ENCODE data around the gene CCL22.
"Not testable (repeated sequence)": the region's sequence is repeated elsewhere in the genome, so short reads cannot be mapped to it uniquely, and the experiment has no call there.

The CCL22 gene

DNA sequence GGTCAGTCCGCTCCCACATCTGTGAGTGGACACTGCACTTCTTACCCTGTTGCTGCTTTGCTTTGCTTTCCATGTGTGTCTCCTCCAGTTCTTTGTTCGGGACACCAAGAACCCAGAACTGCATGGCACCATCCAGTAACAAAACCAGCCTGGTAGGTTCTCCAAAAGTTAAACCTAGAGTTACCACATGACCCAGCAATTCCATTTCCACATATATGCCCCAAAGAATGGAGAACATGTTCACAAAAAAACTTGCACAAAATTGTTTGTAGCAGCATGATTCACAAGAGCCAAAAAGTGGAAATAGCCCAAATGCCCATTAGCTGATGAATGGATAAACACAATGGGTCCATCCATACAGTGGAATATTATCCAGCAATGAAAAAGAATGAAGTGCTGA, 10.3 kb upstream of the CCL22 start:
- no peak for DNase-seq

DNA sequence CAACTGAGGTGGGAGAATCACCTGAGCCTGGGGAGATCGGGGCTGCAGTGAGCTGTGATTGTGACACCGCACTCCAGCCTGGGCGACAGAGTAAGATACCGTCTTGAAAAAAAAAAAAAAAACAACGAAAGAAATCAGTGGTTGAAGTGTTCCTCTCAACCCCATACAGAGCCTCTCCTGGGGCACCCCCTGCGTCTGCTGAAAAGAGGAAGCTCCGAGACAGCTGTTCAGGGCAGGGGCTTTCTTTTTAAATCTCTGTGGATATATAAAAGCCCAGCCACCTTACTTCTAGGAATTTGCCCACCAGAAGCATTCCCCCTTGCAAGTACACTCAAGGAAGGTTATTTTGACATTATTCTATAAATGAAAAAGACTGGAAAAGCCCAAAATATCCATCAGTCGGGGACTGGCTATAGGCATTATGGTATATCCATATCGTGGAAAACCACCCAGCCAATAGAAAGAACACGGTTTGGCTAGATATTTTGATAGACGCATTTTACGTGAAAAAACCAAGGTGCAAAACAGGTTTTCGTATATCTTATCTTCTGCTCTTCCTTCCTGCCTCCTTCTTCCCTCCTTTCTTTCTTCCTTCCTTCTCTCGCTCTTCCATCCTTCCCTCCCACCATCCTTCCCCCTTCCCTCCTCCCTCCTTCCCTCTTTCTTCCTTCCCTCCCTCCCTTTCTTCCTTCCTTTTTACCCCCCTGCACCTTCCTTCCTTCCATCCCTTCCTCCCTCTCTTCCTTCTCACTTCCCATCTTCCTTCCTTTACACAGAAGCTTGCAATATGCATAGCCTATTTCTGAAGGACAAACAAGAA, 9.2 kb upstream of the CCL22 start:
- no peak for DNase-seq

DNA sequence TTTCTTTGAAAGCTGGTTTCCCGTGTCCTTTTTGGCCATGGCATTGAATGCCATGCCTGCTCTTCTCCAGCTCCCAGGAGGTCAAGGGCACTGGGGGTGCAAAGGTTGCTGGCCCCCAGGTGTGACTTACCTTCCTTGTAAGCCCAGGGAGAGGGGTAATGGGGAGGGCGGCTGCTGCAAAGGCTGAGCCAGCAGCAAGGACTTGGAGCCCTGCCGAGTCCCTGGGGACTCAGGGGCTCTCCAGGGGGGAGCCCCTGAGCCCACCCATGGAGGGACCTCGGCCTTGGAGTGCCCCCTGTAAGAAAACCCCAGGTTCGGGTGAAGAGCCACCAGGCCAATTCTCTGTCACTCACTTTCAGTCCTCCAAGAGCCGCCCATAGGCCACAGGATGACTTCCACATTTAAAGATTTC, 5.9 kb upstream of the CCL22 start:
- no peak for DNase-seq

DNA sequence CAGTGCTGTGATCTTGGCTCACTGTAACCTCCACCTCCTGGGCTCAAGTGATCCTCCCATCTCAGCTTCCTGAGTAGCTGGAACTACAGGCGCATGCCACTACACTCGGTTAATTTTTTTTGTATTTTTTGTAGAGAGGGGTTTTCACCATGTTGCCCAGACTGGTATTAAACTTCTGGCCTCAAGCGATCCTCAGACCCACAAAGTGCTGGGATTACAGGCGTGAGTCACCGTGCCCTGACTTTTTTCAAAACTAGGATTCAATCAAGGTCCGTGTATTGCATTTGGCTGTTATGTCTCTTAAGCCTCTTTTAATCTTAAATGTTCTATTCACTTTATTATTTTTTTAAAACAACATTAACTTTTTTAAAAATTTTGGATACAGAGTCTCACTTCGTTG, 4.3 kb upstream of the CCL22 start:
- DNase-seq: no peak

DNA sequence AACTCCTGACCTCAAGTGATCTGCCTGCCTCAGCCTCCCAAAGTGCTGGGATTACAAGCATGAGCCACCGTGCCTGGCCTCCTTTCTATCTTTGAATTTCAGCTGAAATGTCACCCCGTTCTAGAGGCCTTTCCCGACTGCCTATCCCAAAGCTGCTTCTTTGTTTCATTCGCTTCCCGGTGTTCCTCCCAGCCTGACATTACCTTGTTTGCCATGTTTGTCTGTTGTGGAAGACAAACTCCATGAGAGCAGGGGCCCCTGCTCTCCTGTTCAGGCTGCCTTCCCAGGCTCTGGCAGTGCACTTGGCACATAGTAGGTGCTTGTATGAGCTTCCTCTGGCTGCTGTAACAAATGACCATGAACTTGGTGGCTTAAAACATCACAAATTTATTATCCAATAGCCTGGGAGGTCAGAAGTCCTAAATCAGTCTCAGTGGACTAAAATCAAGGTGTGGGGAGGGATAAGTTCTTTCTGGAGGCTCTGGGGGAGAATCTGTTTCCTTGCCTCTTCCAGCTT, 2.6 kb upstream of the CCL22 start:
- DNase-seq: no peak

DNA sequence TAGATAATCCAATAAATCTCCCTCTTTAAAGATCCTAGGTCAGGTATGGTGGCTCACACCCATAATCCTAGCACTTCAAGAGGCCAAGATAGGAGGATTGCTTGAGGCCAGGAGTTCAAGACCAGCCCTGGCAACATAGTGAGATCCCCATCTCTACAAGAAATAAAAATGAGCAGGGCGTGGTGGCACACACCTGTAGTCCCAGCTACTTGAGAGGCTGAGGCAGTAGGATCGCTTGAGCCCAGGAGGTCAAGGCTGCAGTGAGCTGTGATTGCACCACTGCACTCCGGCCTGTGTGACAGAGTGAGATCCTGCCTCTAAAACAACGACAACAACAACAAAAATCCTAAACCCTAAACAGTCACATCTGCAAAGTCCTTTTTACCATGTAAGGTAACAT, 2.0 kb upstream of the CCL22 start:
- no peak for DNase-seq

DNA sequence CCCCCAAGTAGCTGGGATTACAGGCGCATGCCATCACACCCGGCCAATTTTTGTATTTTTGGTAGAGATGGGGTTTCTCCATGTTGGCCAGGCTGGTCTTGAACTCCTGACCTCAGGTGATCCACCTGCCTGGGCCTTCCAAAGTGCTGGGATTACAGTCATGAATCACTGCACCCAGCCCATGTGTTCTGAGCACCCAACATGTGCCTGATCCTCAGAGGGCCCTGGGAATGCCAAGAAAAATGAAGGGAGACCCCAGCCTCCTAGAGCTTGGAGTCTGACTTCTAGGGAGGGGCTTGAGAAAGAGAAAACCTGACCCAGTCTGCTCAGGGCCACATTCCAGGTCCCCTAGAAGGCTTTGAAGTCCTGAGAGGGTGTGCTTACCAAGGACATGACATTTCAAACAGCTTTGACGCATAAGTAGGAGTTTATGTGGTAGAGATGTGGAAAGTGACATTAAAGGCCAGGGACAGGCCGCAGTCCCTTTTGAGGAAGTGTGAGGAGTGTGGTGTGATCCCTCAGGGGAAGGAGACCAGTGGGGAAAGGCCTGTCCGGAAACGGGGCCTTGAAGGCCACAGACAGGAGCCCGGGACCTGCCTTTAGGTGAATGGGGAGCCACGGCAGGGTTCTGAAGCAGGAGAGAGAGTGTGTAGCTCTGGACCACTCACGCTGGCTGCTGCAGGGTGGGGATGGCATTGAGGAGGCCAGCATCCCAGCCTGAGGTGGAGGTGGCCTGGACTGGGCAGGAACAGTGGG, 1.1 kb upstream of the CCL22 start:
- no peak for DNase-seq

DNA sequence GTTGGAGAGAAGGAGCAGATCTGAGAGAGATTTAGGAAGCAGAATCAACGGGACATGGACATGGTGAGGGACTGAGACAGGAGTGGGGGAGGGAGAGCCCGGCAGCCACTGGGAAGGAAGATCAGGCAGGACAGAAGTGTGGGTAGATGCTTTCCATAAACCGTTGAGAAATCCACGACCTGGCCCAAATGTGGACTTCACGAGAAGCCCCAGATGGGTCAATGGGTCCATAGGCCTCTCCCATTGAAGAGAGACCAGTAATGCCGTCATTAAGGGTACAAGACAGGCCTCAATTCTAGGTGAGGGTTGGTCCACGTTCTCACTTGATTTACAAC, 530 bp upstream of the CCL22 start:
- DNase-seq: no peak

DNA sequence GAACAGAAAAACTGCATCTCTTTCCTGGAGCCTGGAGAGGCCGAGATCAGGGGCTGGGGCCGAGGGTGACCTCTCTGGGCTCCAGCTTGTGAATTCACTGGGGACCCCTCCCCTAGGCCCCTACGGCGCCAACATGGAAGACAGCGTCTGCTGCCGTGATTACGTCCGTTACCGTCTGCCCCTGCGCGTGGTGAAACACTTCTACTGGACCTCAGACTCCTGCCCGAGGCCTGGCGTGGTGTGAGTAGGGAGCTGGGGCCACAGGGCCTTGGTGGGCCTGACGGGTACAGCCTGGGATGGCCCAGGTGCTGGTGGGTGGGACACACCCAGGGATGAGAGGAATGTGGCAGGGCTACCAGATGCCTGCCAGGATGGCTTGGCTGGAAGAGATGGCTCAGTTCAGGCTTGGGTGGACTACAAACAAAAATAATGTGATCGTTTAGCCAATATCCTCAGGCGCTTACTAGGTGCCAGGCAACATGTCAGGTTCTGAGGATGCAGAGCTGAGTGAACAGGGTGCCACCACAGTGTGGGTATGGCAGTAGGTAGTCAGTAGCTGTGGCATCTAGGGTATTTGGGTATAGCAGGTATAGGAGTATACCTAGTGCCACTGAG, 1.8 kb downstream of the CCL22 start:
- no peak for DNase-seq

DNA sequence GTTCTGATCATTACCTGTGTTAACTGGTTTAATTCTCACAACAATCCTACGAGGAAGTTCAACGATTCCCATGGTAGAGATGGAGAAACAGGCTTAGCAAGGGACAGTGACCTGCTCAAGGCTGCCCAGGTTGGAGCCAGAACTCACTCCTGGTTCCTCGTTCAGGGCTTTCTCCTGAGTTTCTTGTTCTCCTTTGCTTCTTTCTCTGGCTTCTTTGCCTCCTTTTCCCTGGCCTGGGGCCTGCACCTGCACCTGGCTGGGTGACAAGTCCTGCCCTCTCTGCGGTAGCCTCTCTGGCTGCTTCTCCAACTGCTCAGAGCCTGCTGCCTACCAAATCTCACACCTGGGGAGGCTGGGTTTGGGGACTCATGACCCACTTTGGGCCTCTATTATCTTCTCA, 2.8 kb downstream of the CCL22 start:
- no peak for DNase-seq

DNA sequence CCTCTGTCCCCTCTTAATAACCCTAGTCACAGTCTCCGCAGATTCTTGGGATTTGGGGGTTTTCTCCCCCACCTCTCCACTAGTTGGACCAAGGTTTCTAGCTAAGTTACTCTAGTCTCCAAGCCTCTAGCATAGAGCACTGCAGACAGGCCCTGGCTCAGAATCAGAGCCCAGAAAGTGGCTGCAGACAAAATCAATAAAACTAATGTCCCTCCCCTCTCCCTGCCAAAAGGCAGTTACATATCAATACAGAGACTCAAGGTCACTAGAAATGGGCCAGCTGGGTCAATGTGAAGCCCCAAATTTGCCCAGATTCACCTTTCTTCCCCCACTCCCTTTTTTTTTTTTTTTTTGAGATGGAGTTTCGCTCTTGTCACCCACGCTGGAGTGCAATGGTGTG, 5.6 kb downstream of the CCL22 start:
- DNase-seq: no peak

DNA sequence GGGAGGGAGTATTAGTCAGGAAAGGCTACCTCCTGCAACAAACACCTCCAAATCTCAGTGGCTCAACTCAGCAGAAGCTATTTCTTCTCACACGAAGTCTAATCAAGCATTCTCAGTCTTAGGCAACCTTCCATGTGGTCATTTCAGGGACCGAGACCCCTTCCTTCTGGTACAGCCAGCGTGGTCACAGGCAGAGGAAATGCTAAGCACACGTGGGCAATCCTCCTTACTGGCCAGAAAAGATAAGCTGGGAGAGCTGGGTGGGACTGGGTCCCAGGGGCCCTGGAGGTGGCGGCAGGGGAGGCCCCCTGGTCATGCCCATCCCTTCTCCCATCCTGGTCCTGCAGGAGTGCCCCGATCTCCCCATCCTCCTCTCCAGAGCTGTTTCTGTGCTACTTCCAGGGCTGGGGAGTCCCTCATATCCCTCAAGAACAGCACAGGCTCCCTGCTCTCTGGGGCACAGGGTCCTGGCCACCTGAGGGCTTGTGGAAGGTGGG, 8.0 kb downstream of the CCL22 start:
- no peak for DNase-seq

DNA sequence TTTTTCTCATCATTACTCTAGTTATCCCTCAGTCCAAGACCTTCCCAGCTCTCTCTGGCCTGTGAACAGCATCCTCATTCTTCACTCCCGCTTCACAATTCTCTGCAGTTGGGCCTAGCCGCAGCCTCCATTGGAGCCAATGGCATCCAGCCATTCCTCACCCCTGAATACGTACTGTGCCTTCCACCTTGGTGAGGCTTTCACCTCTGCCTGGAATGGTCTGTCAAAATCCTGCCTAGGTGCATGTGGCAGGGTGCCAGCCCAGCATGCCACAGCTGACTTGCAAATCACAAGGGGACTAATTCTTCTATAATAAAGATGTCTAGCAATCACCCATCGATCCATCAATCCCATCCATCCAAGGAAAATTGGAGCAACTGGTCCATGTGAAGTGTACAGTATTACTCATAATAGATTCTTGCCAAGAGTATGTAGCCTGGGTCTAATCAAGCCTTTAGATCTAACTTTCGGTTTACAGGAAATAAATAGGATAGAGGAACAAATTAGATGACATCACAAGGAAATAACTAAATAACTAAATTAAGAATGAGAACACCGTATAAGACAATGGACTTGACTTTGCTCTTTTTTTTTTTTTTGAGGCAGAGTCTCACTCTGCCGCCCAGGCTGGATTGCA, 8.7 kb downstream of the CCL22 start:
- no peak for DNase-seq

DNA sequence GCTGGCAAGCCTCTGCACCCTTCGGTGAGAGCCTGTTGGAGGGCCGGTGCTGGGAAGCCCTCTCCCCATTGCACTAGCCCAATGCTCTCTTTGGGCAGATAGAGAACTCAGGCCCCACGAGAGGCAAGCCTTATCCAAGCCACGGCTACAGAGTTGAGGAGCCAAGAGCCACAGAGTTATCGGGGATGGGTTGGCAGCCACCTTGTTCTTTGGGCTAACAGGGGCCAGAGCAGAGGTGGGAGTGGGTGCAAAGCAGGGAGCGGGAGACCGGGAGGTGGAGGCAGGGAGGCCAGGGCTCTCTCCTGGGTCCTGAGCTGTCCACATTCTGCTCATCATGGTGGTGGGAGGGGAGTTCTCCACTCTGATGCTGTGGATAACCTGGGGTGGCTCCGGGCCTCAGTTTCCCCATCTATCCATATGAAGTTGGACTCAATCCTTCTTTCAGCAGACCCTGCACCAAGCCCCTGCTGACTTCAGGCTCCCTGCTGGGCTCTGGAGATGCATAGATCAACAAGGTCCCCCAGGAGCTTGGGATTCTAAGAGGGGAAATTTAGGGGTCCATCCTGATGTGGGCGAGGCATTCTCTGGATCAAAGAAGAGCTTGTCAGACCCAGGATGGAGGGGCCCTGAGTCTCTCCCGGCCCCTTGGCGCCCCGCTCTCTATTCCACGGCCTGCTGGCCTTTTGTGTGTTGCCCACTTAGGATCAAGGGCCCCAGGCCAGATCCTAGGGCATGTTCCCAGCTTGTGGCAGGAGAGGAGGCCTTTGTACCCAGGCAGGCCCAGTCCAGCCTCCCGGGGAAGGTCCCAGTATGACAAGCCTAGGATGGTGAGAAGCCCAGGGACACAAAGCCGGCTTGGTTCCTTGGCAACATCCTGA, 13.2 kb downstream of the CCL22 start:
- no peak for DNase-seq

DNA sequence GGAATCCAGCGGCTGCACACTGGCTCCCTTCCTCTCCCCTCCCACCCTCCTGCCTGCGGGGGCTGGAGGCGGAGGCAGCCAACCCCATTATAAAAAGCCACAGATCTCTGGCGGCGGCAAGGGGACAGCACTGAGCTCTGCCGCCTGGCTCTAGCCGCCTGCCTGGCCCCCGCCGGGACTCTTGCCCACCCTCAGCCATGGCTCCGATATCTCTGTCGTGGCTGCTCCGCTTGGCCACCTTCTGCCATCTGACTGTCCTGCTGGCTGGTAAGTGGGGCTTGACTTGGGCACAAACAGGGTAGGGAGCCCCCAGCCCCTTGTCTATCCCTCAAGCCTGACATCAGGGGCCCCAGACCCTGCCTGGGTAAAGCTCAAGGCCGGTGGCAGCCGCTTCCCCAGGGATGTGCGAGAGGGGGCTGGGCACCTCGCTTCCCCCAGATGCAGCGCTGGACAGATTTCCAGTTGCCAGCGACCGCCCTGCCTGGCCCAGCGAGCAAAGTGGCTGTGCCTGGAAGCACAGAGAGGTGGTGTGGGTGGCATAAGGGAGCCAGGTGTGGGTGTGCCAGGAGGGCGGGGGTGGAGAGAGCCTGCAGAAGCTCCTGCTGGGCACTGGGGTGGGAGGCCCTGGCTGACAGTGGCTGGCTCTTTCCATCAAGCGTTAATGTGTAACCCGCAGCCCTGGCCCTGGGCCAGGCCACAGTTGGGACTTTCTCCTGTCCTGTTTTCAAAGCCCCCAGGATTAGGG, 14.0 kb downstream of the CCL22 start, which contains the start of gene CX3CL1:
Gene CX3CL1 (plus strand): TSS at position 119 of the 745 bp plus-strand sequence. CDS start 79 bp downstream, at position 198.
- no peak for DNase-seq

DNA sequence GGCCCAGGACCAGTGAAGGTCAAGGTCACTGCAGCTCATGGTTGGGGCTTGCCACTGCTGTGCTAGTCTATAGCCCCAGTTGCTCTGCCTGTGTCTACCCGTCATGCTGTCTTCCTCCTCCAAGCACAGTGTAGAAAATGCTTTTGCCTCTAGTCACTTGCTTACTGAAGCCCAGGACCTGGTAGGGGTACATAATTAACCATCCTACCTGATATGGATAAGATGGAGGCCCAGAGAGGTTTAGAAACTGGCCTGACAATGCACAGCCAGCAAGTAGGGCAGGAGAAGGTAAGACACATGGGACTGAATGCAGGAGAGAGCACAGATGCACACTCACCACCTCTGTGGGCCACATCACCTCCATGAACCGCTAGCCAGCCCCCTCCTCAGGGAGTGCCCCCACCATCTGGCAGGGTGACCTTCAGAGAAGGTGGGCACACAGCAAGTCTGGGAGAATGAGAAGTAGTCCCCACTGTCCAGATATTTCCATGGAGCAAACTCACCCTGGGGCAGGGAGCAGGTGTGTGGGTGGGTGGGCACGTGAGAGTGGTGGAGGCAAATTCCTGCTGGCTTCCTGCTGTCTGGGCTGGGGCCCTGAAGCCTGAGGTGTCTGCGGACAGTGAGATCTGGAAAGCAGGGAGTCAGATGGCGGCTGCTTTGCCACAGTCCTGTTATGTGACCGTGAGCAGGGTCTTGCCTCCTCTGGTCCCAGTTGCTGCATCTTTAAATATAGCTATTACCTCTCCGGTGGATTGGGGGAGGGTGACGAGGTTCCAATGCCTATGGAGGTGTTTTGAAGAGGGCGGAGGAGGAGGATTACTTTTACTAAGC, 14.7 kb downstream of the CCL22 start:
- no peak for DNase-seq

DNA sequence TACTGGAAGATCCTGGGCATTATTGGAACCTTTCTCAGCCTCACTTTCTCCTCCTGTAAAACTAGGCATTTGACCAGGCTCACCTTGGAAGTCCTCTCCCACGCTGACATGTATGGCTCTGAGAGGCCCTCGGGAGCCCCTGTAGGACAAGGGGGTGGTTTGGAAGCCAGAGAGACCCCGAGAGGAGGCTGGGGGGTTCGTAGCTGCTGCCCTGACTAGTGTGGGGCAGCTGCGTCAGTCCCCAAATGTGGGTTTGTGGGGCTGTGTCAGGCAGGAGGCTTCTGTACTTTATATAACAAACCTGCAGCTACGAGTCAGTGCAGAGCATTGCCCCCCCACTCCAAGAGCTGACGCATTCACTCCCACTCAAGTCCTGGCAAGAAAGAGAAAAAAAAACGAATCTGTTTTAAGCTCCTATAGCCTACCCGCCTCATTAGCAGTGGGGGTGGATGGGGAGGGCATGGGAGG, 15.5 kb downstream of the CCL22 start:
- no peak for DNase-seq

DNA sequence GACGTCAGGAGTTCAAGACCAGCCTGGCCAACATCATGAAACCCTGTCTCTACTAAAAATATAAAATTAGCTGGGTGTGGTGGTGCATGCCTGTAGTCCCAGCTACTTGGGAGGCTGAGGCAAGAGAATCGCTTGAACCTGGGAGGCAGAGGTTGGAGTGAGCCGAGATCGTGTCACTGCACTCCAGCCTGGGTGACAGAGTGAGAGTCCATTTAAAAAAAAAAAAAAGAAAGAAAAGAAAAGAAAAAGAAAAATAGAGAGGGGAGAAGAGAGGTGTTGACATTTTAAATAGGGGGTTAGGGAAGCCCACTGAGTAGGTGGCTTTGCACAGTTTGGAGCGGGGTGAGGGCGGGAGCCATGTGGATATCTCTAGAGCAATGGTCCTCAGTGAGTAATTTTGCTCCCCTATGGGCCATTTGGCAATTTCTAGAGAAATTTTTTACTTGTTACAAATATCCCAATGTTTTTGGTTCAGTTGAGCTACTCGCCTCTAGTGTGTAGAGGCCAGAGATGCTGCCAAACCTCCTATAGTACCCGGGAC, 16.4 kb downstream of the CCL22 start:
- not testable (repeated sequence) for DNase-seq

DNA sequence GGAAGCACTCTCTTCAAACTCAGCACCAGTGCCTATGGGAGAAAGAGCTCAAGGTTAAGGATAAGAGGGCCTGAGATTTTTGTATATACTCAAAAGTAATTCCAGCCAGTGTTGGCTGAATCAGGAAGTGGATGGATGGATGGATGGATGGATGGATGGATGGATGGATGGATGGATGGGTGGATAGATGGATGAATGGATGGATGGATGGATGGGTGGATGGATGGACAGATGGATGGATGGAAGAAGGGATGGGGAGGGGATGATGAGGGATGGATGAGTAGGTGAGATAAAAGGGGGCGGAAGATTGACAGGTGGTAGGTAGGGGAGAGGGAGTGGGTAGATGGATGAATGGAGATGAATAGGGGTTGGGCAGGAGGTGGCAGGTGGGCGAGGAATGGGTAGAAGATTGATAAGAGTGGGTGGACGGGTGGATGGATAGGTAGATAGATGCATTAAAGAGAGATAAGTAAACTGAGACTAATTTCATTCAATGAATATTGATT, 17.8 kb downstream of the CCL22 start:
- DNase-seq: no peak
